OCI-LY7 (cell line): Measurements from ENCODE around the gene RAB6B. TPM values are rescaled to one million over a fixed set of nuclear protein-coding genes. Genes with fewer than 3 reads are reported as not detected.

Source experiments
- BruUV-seq: library from RNA; stranded (reverse); fragments of 400-500 nt; replicated peaks from 2 replicates; lab custom pipeline; 2021; lab: Mats Ljungman, UMichigan
- CTCF ChIA-PET: fragments of 300-600 bp; sonication (Branson Sonifier 250); formaldehyde crosslinking; loops from one replicate; lab custom pipeline; 2022; ENCODE audit warnings: antibody characterized with exemption; ENCODE audit not compliant: unreplicated experiment; lab: Charles Lee
- POLR2A ChIA-PET: fragments of 300-600 bp; sonication (Branson Sonifier 250); formaldehyde crosslinking; loops from one replicate; lab custom pipeline; 2022; ENCODE audit warnings: antibody characterized with exemption; lab: Charles Lee
- DNase-seq: peaks from one replicate; pipeline ENCODE4 v3.0.0-alpha.2; 2015; ENCODE audit warnings: low spot score
- H2AFZ ChIP-seq: fragments of 200-600 bp; sonication (generic), shearing (Covaris generic); 2 replicates; pipeline ENCODE4 v1.6.1; 2014; ENCODE audit warnings: mild to moderate bottlenecking, antibody characterized with exemption, low read length, moderate library complexity
- H3K27ac ChIP-seq: fragments of 200-600 bp; sonication (generic); 2 replicates; pipeline ENCODE4 v1.5.1; 2014; ENCODE audit warnings: mixed run types, low read depth, mild to moderate bottlenecking, moderate library complexity, low read length, inconsistent platforms; ENCODE audit not compliant: poor library complexity, severe bottlenecking
- H3K36me3 ChIP-seq: fragments of 200-600 bp; sonication (generic); 2 replicates; pipeline ENCODE4 v1.6.1; 2014; ENCODE audit warnings: mild to moderate bottlenecking, antibody characterized with exemption, low read length, moderate library complexity, mixed read lengths; ENCODE audit not compliant: insufficient read depth
- H3K4me1 ChIP-seq: fragments of 200-600 bp; sonication (generic); 2 replicates; pipeline ENCODE4 v1.5.1; 2014; ENCODE audit warnings: mild to moderate bottlenecking, low read length; ENCODE audit not compliant: insufficient read depth, poor library complexity, severe bottlenecking
- H3K4me2 ChIP-seq: fragments of 200-600 bp; sonication (generic); 2 replicates; pipeline ENCODE4 v1.6.1; 2014; ENCODE audit warnings: mild to moderate bottlenecking, low read length
- H3K4me3 ChIP-seq: fragments of 200-600 bp; sonication (generic); 2 replicates; pipeline ENCODE4 v1.5.1; 2014; ENCODE audit warnings: mild to moderate bottlenecking, low read depth, low read length; ENCODE audit not compliant: poor library complexity, severe bottlenecking
- H3K79me2 ChIP-seq: fragments of 200-600 bp; sonication (generic); 2 replicates; pipeline ENCODE4 v1.6.1; 2016; ENCODE audit warnings: low read depth, mild to moderate bottlenecking, low read length, moderate library complexity, mixed read lengths; ENCODE audit not compliant: insufficient read depth
- H3K9me2 ChIP-seq: fragments of 200-600 bp; sonication (generic); 2 replicates; pipeline ENCODE4 v1.6.1; 2016; ENCODE audit warnings: mild to moderate bottlenecking, low read length, mixed read lengths; ENCODE audit not compliant: insufficient read depth
- H3K9me3 ChIP-seq: fragments of 200-600 bp; sonication (generic); 2 replicates; pipeline ENCODE4 v1.6.1; 2014; ENCODE audit warnings: mild to moderate bottlenecking, mixed run types, low read length, mixed read lengths
- H4K20me1 ChIP-seq: fragments of 200-600 bp; sonication (generic); 2 replicates; pipeline ENCODE4 v1.6.1; 2014; ENCODE audit warnings: mild to moderate bottlenecking, antibody characterized with exemption, low read length, moderate library complexity, mixed read lengths; ENCODE audit not compliant: insufficient read depth
- CTCF ChIP-seq: fragments of 200-600 bp; sonication (generic); conservative IDR thresholded peaks from 2 replicates; pipeline ENCODE4 v1.5.1; 2014; ENCODE audit warnings: mild to moderate bottlenecking, antibody characterized with exemption, low read length, moderate library complexity, mixed read lengths
- EZH2phosphoT487 ChIP-seq: fragments of 200-600 bp; sonication (generic); IDR thresholded peaks from 2 replicates; pipeline ENCODE4 v1.6.1; 2018; ENCODE audit warnings: low read depth, borderline replicate concordance, mild to moderate bottlenecking, mixed run types, antibody characterized with exemption, low read length, moderate library complexity, mixed read lengths
- intact Hi-C: fragments of 100-400 bp; cut with micrococcal nuclease; formaldehyde crosslinking; loops from one replicate; pipeline ENCODE4 v1.10.0; 2022; ENCODE audit not compliant: unreplicated experiment
- total RNA-seq, 2 experiments: library from RNA; depleted of rRNA in 1 of 2; stranded (reverse); fragments of >200 nt in 1 of 2; shearing (Covaris generic) in 1 of 2; gene quantifications; 2 replicates each; pipeline ENCODE4 v1.2.3, GENCODE V29; 2014 to 2022

RAB6B gene
- total RNA-seq, 2 experiments from 2014 or later: not detected

GRCh38 chr3:133877221-133877620 lies 18.5 kb downstream of the RAB6B start:
- H3K9me2 ChIP-seq: no peaks in the 10 kb centered on the region
- ChIA-PET CTCF (no interaction called here), POLR2A (interaction anchor here (0.6 kb wide), 1 partner anchor 110 kb away, joined by 3 read pairs; no protein-coding TSS in a partner anchor)
- no peak overlapping the region for H2AFZ ChIP-seq
- H3K27ac ChIP-seq: no peak overlapping the region
- no peaks in the 10 kb centered on the region for H3K4me1 ChIP-seq
- H3K36me3 ChIP-seq: no peaks in the 10 kb centered on the region
- H3K4me3 ChIP-seq: no peak overlapping the region
- TF ChIP-seq CTCF (no peak), EZH2phosphoT487 (no peak)
- no TSS peak for BruUV-seq
- no peak overlapping the region for H3K4me2 ChIP-seq
- H3K79me2 ChIP-seq: no peaks in the 10 kb centered on the region
- no peaks in the 10 kb centered on the region for H4K20me1 ChIP-seq
- intact Hi-C loops: no loop called here
- no peak for DNase-seq
- no peaks in the 10 kb centered on the region for H3K9me3 ChIP-seq

DNA sequence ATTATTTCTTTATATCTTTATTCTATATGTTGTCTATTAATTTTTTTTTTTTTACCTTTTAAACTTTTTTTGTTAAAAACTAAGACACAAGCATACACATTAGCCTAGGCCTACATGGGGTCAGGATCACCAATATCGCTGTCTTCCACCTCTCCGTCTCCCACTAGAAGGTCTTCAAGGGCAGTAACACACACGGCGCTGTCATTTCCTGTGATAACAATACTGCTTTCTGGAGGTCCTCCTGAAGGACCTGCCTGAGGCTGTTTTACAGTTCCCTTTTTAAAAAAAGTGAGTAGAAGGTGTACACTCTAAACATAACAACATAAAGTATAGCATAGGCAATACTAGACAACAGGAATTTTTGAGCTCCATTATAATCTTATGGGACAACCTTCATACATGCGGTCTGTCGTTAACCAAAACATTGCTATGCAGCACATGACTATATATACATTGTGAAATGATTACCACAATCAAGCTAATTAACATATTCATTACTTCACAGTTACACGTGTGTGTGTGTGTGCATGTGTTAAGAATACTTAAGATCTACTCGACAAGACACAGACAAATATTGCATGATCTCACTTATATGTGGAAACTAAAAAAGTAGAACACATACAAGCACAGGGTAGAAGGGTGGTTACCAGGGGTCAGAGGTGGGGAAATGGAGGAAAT lies 20.8 kb downstream of the RAB6B start:
- no peak overlapping the region for H3K4me2 ChIP-seq
- CTCF ChIA-PET: no interaction called here
- intact Hi-C loops: no loop called here

More for the DNA sequence above, 20.8 kb downstream of the RAB6B start:
- no peaks in the 10 kb centered on the region for H3K79me2 ChIP-seq
- H3K36me3 ChIP-seq: no peaks in the 10 kb centered on the region
- BruUV-seq: no TSS peak
- no peaks in the 10 kb centered on the region for H3K4me1 ChIP-seq
- POLR2A ChIA-PET: no interaction called here
- H2AFZ ChIP-seq: no peak overlapping the region
- H4K20me1 ChIP-seq: no peaks in the 10 kb centered on the region
- no peak for DNase-seq
- no peak overlapping the region for H3K4me3 ChIP-seq
- no peaks in the 10 kb centered on the region for H3K9me3 ChIP-seq
- H3K27ac ChIP-seq: no peak overlapping the region
- TF ChIP-seq CTCF: no peak
- TF ChIP-seq EZH2phosphoT487: no peak
- no peaks in the 10 kb centered on the region for H3K9me2 ChIP-seq
